ENCODE data around the gene ASTN2.

ASTN2 gene

GRCh38 chr9:116547729-116548426, 867.0 kb downstream of the ASTN2 start:
- DNase-seq: no peak

GRCh38 chr9:116546711-116547581, 867.9 kb downstream of the ASTN2 start:
- DNase-seq: no peak

- no peak for DNase-seq
These were observed 870.0 kb downstream of the ASTN2 start for GRCh38 chr9:116544896-116545295.

GRCh38 chr9:116543731-116544400, 871.0 kb downstream of the ASTN2 start:
- DNase-seq: no peak

- DNase-seq: no peak
These were observed 873.5 kb downstream of the ASTN2 start for GRCh38 chr9:116541402-116541801.

- no peak for DNase-seq
These were observed 875.3 kb downstream of the ASTN2 start for GRCh38 chr9:116539549-116539948.

GRCh38 chr9:116525611-116526010, 889.2 kb downstream of the ASTN2 start:
- no peak for DNase-seq

GRCh38 chr9:116524778-116525470, 889.9 kb downstream of the ASTN2 start:
- no peak for DNase-seq

- no peak for DNase-seq
These were observed 894.6 kb downstream of the ASTN2 start for GRCh38 chr9:116520218-116520617.

- no peak for DNase-seq
These were observed 898.4 kb downstream of the ASTN2 start for GRCh38 chr9:116516456-116516855.

GRCh38 chr9:116515541-116515940, 899.3 kb downstream of the ASTN2 start:
- DNase-seq: no peak

- DNase-seq: no peak
These were observed 908.2 kb downstream of the ASTN2 start for GRCh38 chr9:116506685-116507084.

GRCh38 chr9:116504893-116505480, 909.9 kb downstream of the ASTN2 start:
- no peak for DNase-seq

- no peak for DNase-seq
These were observed 910.8 kb downstream of the ASTN2 start for GRCh38 chr9:116504081-116504480.

- no peak for DNase-seq
These were observed 912.1 kb downstream of the ASTN2 start for GRCh38 chr9:116502746-116503145.

GRCh38 chr9:116501871-116502270, 913.0 kb downstream of the ASTN2 start:
- DNase-seq: no peak

GRCh38 chr9:116499986-116500871, 914.6 kb downstream of the ASTN2 start:
- no peak for DNase-seq

GRCh38 chr9:116499434-116499833, 915.4 kb downstream of the ASTN2 start:
- no peak for DNase-seq

- no peak for DNase-seq
These were observed 917.6 kb downstream of the ASTN2 start for GRCh38 chr9:116497095-116497890.

GRCh38 chr9:116496167-116496566, 918.7 kb downstream of the ASTN2 start:
- no peak for DNase-seq

GRCh38 chr9:116495725-116496124, 919.1 kb downstream of the ASTN2 start:
- no peak for DNase-seq
